ENCODE results near the gene OR2T6. TPM values are rescaled to one million over a fixed set of nuclear protein-coding genes. Genes with fewer than 3 reads are reported as not detected.

Gene OR2T6, protein sequence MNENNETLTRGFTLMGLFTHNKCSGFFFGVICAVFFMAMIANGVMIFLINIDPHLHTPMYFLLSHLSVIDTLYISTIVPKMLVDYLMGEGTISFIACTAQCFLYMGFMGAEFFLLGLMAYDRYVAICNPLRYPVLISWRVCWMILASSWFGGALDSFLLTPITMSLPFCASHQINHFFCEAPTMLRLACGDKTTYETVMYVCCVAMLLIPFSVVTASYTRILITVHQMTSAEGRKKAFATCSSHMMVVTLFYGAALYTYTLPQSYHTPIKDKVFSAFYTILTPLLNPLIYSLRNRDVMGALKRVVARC
- total RNA-seq = not detected

DNA sequence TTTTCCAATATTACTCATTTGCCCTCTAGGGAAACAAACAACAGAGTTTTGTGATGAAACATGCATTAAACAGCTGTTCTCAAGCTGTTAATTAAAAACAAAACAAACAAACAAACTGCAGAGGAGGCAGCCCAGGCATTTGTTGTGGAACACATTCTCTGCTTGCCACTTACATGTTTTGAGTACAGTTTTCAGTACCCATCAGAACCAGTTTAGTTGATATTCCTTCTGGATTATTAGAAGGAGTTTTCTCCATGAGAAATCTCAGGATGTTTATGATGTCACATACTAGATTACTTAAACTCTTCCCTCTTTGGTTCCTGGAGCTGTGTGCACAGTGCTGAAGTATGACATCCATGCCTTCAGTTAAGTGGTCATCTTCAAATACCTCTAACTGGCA is at the start of gene OR2T6:
Gene OR2T6, plus strand, starts transcription at position 301 of the 400 bp plus-strand sequence. CDS start 11,863 bp downstream, outside the sequence.
- intact Hi-C loops (cut with DNase I; ENCODE audit: low total_unique reads) (no loop called here), in situ Hi-C loops (cut with MboI; ENCODE audit: low pct_ligation_motif_present in 1 of 4, low pct_unique_long_range_greater_than_20kb in 1 of 4, low sequenced_read_pairs in 3 of 4) (no loop called here)

DNA sequence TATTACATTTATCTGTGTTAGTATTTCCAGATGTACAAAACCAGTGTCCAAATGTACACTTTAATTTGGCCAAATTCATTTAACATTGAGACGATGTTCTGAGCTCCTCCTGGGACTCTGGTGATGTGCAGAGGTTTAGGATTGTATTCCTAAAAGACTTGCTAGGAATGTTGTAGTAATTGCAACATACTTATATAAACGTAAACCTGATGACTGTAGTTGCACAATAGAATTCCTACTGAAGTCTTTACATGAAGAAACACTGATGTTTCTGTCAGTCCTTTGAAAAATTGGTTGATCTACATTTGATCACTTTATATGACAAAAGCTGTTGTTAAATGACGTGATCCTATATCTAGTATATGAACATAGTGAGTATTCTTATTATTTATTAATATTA is 32.1 kb upstream of the OR2T6 start:
- intact Hi-C loops (cut with DNase I; ENCODE audit: low total_unique reads) (no loop called here), in situ Hi-C loops (cut with MboI; ENCODE audit: low pct_ligation_motif_present in 1 of 4, low pct_unique_long_range_greater_than_20kb in 1 of 4, low sequenced_read_pairs in 3 of 4) (no loop called here)
- Histone ChIP-seq H3K4me3 (no peak overlapping the region), H3K36me3 (no peaks in the 10 kb centered on the region), H3K27ac (no peak overlapping the region), H3K9me3 (no peaks in the 10 kb centered on the region), H3K27me3 (no peaks in the 10 kb centered on the region), H3K4me1 (no peaks in the 10 kb centered on the region)
- 51 to 60% methylated on average over 3 of the region's 3 CpGs for WGBS, 2 donors (ENCODE audit: low coverage in 1 of 2)
- DNase-seq = no peak
- TF ChIP-seq, protein P1, sequence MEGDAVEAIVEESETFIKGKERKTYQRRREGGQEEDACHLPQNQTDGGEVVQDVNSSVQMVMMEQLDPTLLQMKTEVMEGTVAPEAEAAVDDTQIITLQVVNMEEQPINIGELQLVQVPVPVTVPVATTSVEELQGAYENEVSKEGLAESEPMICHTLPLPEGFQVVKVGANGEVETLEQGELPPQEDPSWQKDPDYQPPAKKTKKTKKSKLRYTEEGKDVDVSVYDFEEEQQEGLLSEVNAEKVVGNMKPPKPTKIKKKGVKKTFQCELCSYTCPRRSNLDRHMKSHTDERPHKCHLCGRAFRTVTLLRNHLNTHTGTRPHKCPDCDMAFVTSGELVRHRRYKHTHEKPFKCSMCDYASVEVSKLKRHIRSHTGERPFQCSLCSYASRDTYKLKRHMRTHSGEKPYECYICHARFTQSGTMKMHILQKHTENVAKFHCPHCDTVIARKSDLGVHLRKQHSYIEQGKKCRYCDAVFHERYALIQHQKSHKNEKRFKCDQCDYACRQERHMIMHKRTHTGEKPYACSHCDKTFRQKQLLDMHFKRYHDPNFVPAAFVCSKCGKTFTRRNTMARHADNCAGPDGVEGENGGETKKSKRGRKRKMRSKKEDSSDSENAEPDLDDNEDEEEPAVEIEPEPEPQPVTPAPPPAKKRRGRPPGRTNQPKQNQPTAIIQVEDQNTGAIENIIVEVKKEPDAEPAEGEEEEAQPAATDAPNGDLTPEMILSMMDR (IDR thresholded peaks at IDR 0.05) = no peak
- TF ChIP-seq EP300 (IDR thresholded peaks at IDR 0.05; ENCODE audit: low read depth) (no peak), POLR2A (IDR thresholded peaks at IDR 0.05) (no peak), POLR2AphosphoS5 (IDR thresholded peaks at IDR 0.05) (no peak)

More for the DNA sequence above, at the start of gene OR2T6:
- no peak within 1 kb of the TSS for H3K4me3 ChIP-seq
- no peaks in the 10 kb centered on the region for H3K4me1 ChIP-seq
- H3K27ac ChIP-seq = no peak within 1 kb of the TSS
- no peaks in the 10 kb centered on the region for H3K9me3 ChIP-seq
- TF ChIP-seq POLR2AphosphoS5 (IDR thresholded peaks at IDR 0.05) = no peak
- TF ChIP-seq, protein P1 (IDR thresholded peaks at IDR 0.05) = no peak
- no peak for TF ChIP-seq EP300 (IDR thresholded peaks at IDR 0.05; ENCODE audit: low read depth)
- no peak for TF ChIP-seq POLR2A (IDR thresholded peaks at IDR 0.05)
- H3K36me3 ChIP-seq = no peaks in the 10 kb centered on the region
- no peaks in the 10 kb centered on the region for H3K27me3 ChIP-seq
- DNase-seq = no peak

DNA sequence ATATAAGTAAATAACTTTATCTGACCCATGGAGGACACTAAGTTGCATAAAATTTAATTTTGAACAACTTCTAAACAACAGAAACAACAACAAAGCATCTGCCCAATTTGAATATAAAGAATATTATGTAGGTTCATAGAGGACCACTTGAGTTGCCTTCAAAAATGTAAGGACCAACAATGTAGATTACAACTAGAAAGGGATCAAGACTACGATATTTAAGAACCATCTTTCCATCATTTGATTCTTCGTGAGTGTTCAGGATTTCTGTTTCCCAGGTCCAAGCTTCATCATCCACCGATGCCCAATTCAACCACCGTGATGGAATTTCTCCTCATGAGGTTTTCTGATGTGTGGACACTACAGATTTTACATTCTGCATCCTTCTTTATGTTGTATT is 27.1 kb upstream of the OR2T6 start, which contains the start of gene OR14C36:
Gene OR14C36, plus strand, starts transcription at position 301 of the 400 bp plus-strand sequence. Its CDS starts 0 bp downstream, at position 301.
- in situ Hi-C loops (cut with MboI; ENCODE audit: low pct_ligation_motif_present in 1 of 4, low pct_unique_long_range_greater_than_20kb in 1 of 4, low sequenced_read_pairs in 3 of 4) (no loop called here), intact Hi-C loops (cut with DNase I; ENCODE audit: low total_unique reads) (no loop called here)
- Histone ChIP-seq H3K27ac (no peak within 1 kb of the TSS), H3K9me3 (no peaks in the 10 kb centered on the region), H3K4me1 (no peaks in the 10 kb centered on the region), H3K27me3 (no peaks in the 10 kb centered on the region), H3K4me3 (no peak within 1 kb of the TSS), H3K36me3 (no peaks in the 10 kb centered on the region)
- DNase-seq = no peak
- WGBS, 2 donors (ENCODE audit: low coverage in 1 of 2) = 62 to 80% methylated on average over 4 of the region's 4 CpGs
- TF ChIP-seq POLR2AphosphoS5 (IDR thresholded peaks at IDR 0.05) = no peak
- no peak for TF ChIP-seq POLR2A (IDR thresholded peaks at IDR 0.05)
- TF ChIP-seq EP300 (IDR thresholded peaks at IDR 0.05; ENCODE audit: low read depth) = no peak
- TF ChIP-seq, protein P1 (IDR thresholded peaks at IDR 0.05) = no peak

DNA sequence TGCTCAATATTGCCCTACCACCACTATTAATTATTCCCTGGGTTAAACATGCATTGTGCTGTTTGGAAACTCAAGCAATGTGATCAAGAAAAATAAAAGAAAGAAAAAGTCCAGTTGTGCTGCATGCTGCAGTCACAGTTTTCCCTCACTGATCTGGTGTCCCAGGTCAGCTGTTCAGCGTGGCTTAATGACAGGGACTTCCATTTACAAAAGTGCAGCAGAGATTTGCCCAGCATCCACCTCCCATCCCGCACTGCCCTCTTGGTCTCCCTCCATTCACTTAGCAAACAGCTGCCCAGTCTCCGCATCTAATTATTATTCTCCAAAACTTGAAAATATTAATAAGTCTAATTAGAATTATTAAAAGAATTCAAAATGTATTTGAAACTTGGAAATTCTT is 16.1 kb upstream of the OR2T6 start:
- no peak for TF ChIP-seq EP300 (IDR thresholded peaks at IDR 0.05; ENCODE audit: low read depth)
- TF ChIP-seq POLR2AphosphoS5 (IDR thresholded peaks at IDR 0.05) = no peak
- TF ChIP-seq POLR2A (IDR thresholded peaks at IDR 0.05) = no peak
- TF ChIP-seq, protein P1 (IDR thresholded peaks at IDR 0.05) = no peak
- no peak for DNase-seq
- intact Hi-C loops (cut with DNase I; ENCODE audit: low total_unique reads) (no loop called here), in situ Hi-C loops (cut with MboI; ENCODE audit: low pct_ligation_motif_present in 1 of 4, low pct_unique_long_range_greater_than_20kb in 1 of 4, low sequenced_read_pairs in 3 of 4) (no loop called here)
- 64 to 92% methylated on average over 2 to 3 of the region's 3 CpGs for WGBS, 2 donors (ENCODE audit: low coverage in 1 of 2)
- Histone ChIP-seq H3K4me1 (no peaks in the 10 kb centered on the region), H3K9me3 (peaks cover 0 to 2% of the 10 kb centered on the region in 2 donors), H3K4me3 (no peak overlapping the region), H3K27ac (no peak overlapping the region), H3K36me3 (no peaks in the 10 kb centered on the region), H3K27me3 (no peaks in the 10 kb centered on the region)

All from transverse colon (tissue), 4 donors.